PC-9 (cell line): ENCODE measurements around the gene PSMC3IP. TPM values are rescaled to one million over a fixed set of nuclear protein-coding genes. Genes with fewer than 3 reads are reported as not detected.

ENCODE experiments used
- BruUV-seq: library from RNA; stranded (reverse); fragments of 400-500 nt; replicated peaks from 2 replicates; lab custom pipeline; 2021; lab: Mats Ljungman, UMichigan
- CTCF ChIA-PET: fragments of 300-600 bp; sonication (Branson Sonifier 250); formaldehyde crosslinking; loops from one replicate; lab custom pipeline; 2022; ENCODE audit warnings: antibody characterized with exemption; lab: Charles Lee
- POLR2A ChIA-PET: fragments of 300-600 bp; sonication (Branson Sonifier 250); formaldehyde crosslinking; loops from one replicate; lab custom pipeline; 2022; ENCODE audit warnings: antibody characterized with exemption; ENCODE audit not compliant: unreplicated experiment; lab: Charles Lee
- DNase-seq, 2 experiments: peaks; one replicate each; pipeline versions ENCODE4 v3.0.0 to v3.0.0-alpha.2; 2015 to 2022; ENCODE audit warnings: mixed read lengths in 1 of 2
- H2AFZ ChIP-seq: fragments of 200-600 bp; sonication (generic); 2 replicates; pipeline ENCODE4 v1.8.1; 2017; ENCODE audit warnings: antibody characterized with exemption
- H3F3A ChIP-seq: fragments of 200-600 bp; sonication (generic); 2 replicates; pipeline ENCODE4 v1.8.1; 2017; ENCODE audit warnings: antibody characterized with exemption, mild to moderate bottlenecking, low read depth; ENCODE audit not compliant: insufficient read depth
- H3K27ac ChIP-seq: fragments of 200-600 bp; sonication (generic); 2 replicates; pipeline ENCODE4 v1.6.1; 2016; ENCODE audit warnings: mixed run types
- H3K27me3 ChIP-seq: fragments of 200-600 bp; sonication (generic); 2 replicates; pipeline ENCODE4 v1.6.1; 2016; ENCODE audit warnings: low read depth, mixed run types; ENCODE audit not compliant: insufficient read depth
- H3K36me3 ChIP-seq: fragments of 200-600 bp; sonication (generic); 2 replicates; pipeline ENCODE4 v1.6.1; 2016; ENCODE audit warnings: low read depth, mixed run types
- H3K4me1 ChIP-seq: fragments of 200-600 bp; sonication (generic); replicated peaks from 2 replicates; pipeline ENCODE4 v1.6.1; 2016; ENCODE audit warnings: mixed run types; ENCODE audit not compliant: insufficient read depth
- H3K4me2 ChIP-seq: fragments of 200-600 bp; sonication (generic); 2 replicates; pipeline ENCODE4 v1.6.1; 2017; ENCODE audit warnings: mixed run types
- H3K4me3 ChIP-seq: fragments of 200-600 bp; sonication (generic); 2 replicates; pipeline ENCODE4 v1.6.1; 2016; ENCODE audit warnings: mixed run types
- H3K79me2 ChIP-seq: fragments of 200-600 bp; sonication (generic); 2 replicates; pipeline ENCODE4 v1.6.1; 2017; ENCODE audit warnings: low read depth, mixed run types
- H3K9me2 ChIP-seq: fragments of 200-600 bp; sonication (generic); 2 replicates; pipeline ENCODE4 v1.8.1; 2017; ENCODE audit warnings: mild to moderate bottlenecking; ENCODE audit not compliant: insufficient read depth
- H3K9me3 ChIP-seq: fragments of 200-600 bp; sonication (generic); 2 replicates; pipeline ENCODE4 v1.8.1; 2016; ENCODE audit warnings: low read depth; ENCODE audit not compliant: insufficient read depth
- H4K20me1 ChIP-seq: fragments of 200-600 bp; sonication (generic); 2 replicates; pipeline ENCODE4 v1.8.1; 2017; ENCODE audit not compliant: insufficient read depth
- CTCF ChIP-seq: fragments of 200-600 bp; sonication (generic); conservative IDR thresholded peaks from 2 replicates; pipeline ENCODE4 v1.6.1; 2017; ENCODE audit warnings: mixed run types, antibody characterized with exemption, mild to moderate bottlenecking, moderate library complexity
- EZH2 ChIP-seq: fragments of 200-600 bp; sonication (generic); IDR thresholded peaks from 2 replicates; pipeline ENCODE4 v1.8.0; 2017; ENCODE audit warnings: antibody characterized with exemption, low read depth
- intact Hi-C: fragments of 100-400 bp; cut with micrococcal nuclease; formaldehyde crosslinking; loops from one replicate; pipeline ENCODE4 v1.10.0; 2022; ENCODE audit not compliant: unreplicated experiment
- total RNA-seq: library from RNA; stranded (reverse); gene quantifications from 2 replicates; pipeline ENCODE4 v1.2.3, GENCODE V29; 2021

PSMC3IP gene
- total RNA-seq, 1 experiment from 2014 or later, result 13.4 TPM

GRCh38 chr17:42548993-42549755 lies 28.4 kb downstream of the PSMC3IP start:
- H3K27me3 ChIP-seq, result no peaks in the 10 kb centered on the region
- TF ChIP-seq CTCF (no peak), EZH2 (no peak)
- no peaks in the 10 kb centered on the region for H3K9me2 ChIP-seq
- H4K20me1 ChIP-seq, result no peaks in the 10 kb centered on the region
- H3K4me3 ChIP-seq, result no peak overlapping the region
- ChIA-PET CTCF (interaction anchor here (1.6 kb wide), 1 partner anchor 17 kb away, joined by 4 read pairs; no protein-coding TSS in a partner anchor), POLR2A (no interaction called here)
- no peak overlapping the region for H2AFZ ChIP-seq
- no peak overlapping the region for H3K27ac ChIP-seq
- no peaks in the 10 kb centered on the region for H3K36me3 ChIP-seq
- peak overlapping the region; percentile 40; the same call in 1 of the 2 replicates for H3K4me2 ChIP-seq
- H3K4me1 ChIP-seq, result no peaks in the 10 kb centered on the region
- H3F3A ChIP-seq, result peaks cover 20% of the 10 kb centered on the region; the same call in 1 of the 2 replicates
- intact Hi-C loops, result no loop called here
- no peak for DNase-seq
- peaks cover 10% of the 10 kb centered on the region for H3K79me2 ChIP-seq
- no peaks in the 10 kb centered on the region for H3K9me3 ChIP-seq
- BruUV-seq, result no TSS peak

GRCh38 chr17:42548070-42548837 lies 29.3 kb downstream of the PSMC3IP start:
- CTCF ChIA-PET, result interaction anchor here (0.7 to 1.6 kb wide), 2 partner anchors 16 to 137 kb away, joined by 3 to 4 read pairs; no protein-coding TSS in a partner anchor
- POLR2A ChIA-PET, result interaction anchor here (0.6 to 0.8 kb wide), 3 partner anchors 21 to 156 kb away, joined by 3 to 4 read pairs (median 3); no protein-coding TSS in a partner anchor

More at GRCh38 chr17:42548070-42548837, 29.3 kb downstream of the PSMC3IP start:
- no TSS peak for BruUV-seq
- no peaks in the 10 kb centered on the region for H3K27me3 ChIP-seq
- no peak overlapping the region for H3K27ac ChIP-seq
- H3K79me2 ChIP-seq, result 0 out of 2 replicates have a peak, but pooled peaks cover 3% of the 10 kb centered on the region
- H3K9me3 ChIP-seq, result no peaks in the 10 kb centered on the region
- H3K9me2 ChIP-seq, result no peaks in the 10 kb centered on the region
- H3F3A ChIP-seq, result peaks cover 20% of the 10 kb centered on the region; the same call in 1 of the 2 replicates
- TF ChIP-seq CTCF (0 out of 2 replicates have a peak, but pooled peaks have one; percentile 30), EZH2 (no peak)
- peak overlapping the region; percentile 40 for H3K4me2 ChIP-seq
- H3K36me3 ChIP-seq, result no peaks in the 10 kb centered on the region
- H4K20me1 ChIP-seq, result no peaks in the 10 kb centered on the region
- intact Hi-C loops, result no loop called here
- H3K4me3 ChIP-seq, result peak overlapping the region; percentile 23; the same call in 1 of the 2 replicates
- peak in 1 of 2 experiments; percentile 84 for DNase-seq
- H2AFZ ChIP-seq, result no peak overlapping the region
- no peaks in the 10 kb centered on the region for H3K4me1 ChIP-seq
